ENCODE measurements around the gene CRTC1. TPM values are rescaled to one million over a fixed set of nuclear protein-coding genes. Genes with fewer than 3 reads are reported as not detected.

Gene CRTC1
- total RNA-seq, 1 experiment from 2014 or later: 0.40 TPM

DNA sequence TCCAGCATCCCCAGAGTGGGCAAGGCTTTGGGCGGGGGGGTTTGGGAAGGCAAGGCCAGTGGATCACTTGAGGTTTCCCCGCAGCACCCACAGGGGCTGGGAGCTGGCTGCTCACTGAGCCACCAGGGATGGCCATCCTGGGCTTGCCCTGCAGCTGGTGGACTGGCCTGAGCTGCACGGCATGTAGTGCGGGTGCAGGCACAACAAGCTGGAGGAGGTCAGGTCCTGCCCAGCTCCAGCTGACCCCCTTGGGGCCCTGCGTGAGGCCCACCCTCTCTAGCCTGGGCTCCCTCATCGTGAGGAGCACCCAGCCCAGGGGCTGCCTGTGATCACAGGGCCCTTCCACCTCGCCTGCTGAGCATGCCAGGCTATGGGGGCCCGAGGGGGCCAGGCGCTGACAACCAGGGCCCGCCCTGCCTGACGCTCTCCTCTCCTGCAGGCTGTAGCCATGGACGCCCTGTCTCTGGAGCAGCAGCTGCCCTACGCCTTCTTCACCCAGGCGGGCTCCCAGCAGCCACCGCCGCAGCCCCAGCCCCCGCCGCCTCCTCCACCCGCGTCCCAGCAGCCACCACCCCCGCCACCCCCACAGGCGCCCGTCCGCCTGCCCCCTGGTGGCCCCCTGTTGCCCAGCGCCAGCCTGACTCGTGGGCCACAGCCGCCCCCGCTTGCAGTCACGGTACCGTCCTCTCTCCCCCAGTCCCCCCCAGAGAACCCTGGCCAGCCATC, 84.7 kb downstream of the CRTC1 start:
- DNase-seq (ENCODE audit: low read depth): no peak

GRCh38 chr19:18768997-18769891, 85.8 kb downstream of the CRTC1 start:
- no peak for DNase-seq (ENCODE audit: low read depth)

GRCh38 chr19:18769989-18770528, 86.6 kb downstream of the CRTC1 start:
- DNase-seq (ENCODE audit: low read depth): no peak

GRCh38 chr19:18770663-18771327, 87.3 kb downstream of the CRTC1 start:
- no peak for DNase-seq (ENCODE audit: low read depth)

GRCh38 chr19:18771328-18772242, 88.1 kb downstream of the CRTC1 start:
- DNase-seq (ENCODE audit: low read depth): no peak

DNA sequence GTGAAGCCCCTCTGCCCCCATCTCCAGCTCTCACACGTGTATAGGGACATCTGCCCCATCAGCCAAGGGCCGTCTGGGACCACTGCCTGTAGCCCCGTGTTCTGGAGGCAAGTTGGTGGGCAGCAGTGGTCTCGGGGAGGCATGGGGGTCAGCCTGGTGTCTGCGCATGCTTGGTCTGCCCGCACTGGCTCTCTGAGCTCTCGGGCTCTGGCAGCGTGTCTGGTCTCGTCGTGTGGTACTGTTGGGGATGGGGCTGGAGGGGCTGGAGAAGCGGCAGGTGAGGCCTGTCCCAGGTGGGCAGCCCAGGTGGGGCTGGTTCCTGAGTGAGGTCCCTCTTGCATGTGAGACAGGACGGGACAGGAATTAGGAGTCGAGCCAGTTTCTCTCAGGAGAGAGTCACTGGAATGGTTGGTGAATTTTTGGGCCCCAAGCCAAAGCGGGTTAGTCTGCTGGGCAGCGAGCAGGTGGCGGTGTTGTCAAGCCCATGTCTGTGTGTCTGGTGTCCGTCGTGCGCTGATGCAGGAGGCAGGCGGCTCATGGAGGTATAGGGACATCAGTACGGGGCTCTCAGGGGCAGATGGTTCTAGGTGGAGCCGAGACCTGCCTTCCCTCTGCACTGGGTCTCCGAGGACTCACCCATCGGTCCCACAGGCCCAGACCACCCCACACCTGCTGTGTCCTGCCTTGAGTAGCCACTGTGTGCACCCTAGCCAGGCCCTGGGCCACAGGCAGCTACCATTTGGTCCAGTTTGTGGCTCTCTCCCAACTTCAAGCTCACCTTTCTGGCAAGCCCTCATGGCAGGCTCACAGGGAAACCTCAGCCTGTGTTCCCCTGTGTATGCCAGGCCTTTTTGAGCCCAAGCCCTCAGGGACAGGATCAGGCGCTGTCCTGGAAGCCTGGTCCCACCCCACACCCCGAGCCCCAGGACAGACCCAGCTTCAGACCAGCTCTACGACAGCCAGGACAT, 89.4 kb downstream of the CRTC1 start:
- no peak for DNase-seq (ENCODE audit: low read depth)

DNA sequence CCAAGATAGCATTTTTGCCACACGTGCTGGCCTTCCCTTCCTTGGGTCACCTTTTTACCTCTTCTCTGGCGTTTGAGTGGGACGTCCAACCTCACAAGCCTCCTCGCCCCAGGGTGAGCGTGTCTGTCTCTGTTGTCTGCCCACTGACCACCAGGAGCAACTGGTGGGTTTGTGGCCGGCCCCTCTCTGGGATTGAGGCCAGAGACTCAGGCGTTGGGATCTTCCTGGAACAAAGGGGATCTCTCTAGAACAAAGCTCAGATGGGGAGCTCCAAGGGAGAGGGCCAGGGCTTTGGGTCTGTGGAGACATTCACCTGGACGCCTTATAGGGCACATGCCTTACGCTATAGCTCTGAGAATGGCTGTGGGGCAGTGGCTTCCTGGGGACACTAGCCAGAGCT, 90.2 kb downstream of the CRTC1 start:
- no peak for DNase-seq (ENCODE audit: low read depth)

DNA sequence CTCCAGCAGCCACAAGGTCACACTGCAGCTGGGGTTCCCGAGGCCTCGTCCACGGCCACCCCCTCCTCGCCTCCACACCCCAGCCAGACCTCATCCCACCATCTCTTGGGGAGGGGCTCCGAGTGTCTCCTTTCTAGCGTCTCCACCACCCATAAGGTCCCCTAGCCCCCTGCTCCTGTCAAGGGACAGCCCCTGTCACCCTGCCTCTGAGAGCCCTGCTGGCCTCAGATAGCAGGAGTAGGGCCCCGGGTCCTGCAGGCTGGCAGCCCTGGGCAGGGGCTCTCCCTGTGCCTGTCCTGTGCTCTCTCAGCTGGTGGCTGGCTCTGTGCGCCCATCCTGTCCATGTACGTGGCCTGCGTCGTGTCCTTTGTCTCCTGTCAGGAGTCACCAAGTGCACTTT, 90.6 kb downstream of the CRTC1 start:
- DNase-seq (ENCODE audit: low read depth): no peak

DNA sequence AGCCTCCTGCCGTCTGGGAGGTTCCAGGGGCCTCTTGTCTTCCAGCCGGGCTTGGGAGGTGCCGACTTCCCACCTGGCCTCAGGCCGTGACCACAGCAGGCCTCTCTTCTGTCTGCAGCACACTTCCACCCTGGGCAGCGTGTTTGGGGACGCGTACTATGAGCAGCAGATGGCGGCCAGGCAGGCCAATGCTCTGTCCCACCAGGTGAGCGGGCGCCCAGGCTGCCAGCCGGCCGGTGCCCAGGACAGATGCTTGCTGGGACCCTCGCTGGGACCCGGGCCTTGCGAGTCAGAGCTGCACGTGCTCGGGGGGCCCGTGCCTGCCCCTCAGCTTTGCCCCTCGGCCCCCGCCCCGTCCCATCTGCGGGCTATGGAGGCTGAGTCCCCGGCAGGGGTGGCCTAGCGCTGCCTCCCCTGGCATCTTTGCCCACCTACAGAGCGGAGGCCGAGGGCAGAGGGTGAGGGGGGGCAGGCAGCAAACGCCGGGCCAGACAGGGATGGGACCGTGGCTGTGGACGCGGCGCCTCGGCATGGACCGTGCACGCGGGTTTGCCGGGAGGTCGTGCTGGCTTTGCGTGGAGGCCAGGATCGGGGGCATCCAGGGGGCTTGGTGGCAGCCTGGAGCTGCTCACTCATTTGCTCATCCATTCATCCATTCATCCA, 91.4 kb downstream of the CRTC1 start:
- no peak for DNase-seq (ENCODE audit: low read depth)

- peak; percentile 75 for DNase-seq (ENCODE audit: low read depth)
These were observed 92.3 kb downstream of the CRTC1 start for GRCh38 chr19:18775586-18776287.

DNA sequence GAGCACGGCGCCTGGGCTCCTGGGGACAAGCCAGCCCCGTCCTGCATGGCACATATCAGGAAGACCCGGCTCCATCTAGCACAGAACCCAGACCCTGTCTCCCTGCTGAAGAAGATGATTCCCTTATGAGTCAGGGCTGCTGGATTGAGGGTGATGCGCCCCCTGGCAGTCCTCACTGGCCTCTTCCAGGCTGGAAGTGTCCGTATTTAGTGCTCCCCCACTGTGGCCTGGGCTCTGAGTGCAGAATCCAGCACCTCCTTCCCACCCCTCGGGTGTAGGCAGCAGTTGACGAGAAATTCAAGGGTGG, 92.8 kb downstream of the CRTC1 start:
- peak; percentile 77 for DNase-seq (ENCODE audit: low read depth)

DNA sequence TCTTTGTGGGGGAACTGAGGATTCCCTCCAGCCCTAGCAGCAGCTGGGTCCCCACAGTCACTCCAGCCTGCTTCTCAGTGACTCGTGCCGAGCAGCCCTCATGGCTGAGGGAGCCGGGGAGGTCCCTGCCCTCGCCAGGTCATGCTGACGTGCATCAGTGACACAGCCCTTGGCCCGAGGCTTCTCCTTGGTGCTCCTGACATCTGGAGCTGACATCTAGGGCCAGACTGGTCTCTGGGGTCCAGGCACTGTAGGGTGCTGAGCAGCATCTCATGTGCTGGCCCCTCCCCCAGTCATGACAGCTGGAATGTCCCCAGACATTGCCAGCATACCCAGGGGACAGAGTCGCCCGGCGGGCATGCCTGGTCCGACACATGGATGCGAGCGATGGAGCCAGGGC, 93.3 kb downstream of the CRTC1 start:
- DNase-seq (ENCODE audit: low read depth): peak; percentile 59

DNA sequence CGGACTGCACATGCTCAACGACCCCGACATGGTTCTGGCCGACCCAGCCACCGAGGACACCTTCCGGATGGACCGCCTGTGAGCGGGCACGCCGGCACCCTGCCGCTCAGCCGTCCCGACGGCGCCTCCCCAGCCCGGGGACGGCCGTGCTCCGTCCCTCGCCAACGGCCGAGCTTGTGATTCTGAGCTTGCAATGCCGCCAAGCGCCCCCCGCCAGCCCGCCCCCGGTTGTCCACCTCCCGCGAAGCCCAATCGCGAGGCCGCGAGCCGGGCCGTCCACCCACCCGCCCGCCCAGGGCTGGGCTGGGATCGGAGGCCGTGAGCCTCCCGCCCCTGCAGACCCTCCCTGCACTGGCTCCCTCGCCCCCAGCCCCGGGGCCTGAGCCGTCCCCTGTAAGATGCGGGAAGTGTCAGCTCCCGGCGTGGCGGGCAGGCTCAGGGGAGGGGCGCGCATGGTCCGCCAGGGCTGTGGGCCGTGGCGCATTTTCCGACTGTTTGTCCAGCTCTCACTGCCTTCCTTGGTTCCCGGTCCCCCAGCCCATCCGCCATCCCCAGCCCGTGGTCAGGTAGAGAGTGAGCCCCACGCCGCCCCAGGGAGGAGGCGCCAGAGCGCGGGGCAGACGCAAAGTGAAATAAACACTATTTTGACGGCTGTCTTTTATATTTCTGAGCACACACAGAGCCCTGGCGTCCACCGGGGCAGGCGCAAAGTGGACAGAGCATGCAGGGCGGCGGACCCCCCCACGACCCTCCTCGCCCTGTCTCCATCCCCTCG, 94.0 kb downstream of the CRTC1 start:
- DNase-seq (ENCODE audit: low read depth): no peak

DNA sequence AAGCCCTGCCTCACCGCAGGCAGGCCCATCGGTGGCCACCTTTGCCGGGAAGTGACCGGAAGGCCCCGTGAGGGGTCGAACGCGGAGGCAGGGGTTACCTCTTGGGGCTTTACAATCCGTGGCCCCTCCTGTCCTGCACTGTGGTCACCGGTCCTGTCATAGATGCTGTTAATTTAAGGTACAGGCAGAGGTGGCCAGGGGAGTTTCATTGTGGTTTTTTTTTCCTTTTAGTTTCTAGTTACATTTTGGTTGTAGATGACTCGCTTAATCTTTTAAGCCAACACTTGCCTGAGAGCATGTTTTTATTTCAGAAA, 94.6 kb downstream of the CRTC1 start:
- no peak for DNase-seq (ENCODE audit: low read depth)

- DNase-seq (ENCODE audit: low read depth): no peak
These were observed 95.5 kb downstream of the CRTC1 start for GRCh38 chr19:18778826-18779495.

- no peak for DNase-seq (ENCODE audit: low read depth)
These were observed 96.6 kb downstream of the CRTC1 start for GRCh38 chr19:18780081-18780480.

- no peak for DNase-seq (ENCODE audit: low read depth)
These were observed 97.2 kb downstream of the CRTC1 start for GRCh38 chr19:18780631-18781030.
